Central memory CD4-positive, alpha-beta T cell (primary cell): ENCODE data around the gene FZD4.
"Not testable (repeated sequence)": the region's sequence is repeated elsewhere in the genome, so short reads cannot be mapped to it uniquely, and the experiment has no call there.

ENCODE experiments used
- DNase-seq: peaks from one replicate; pipeline ENCODE4 v3.0.0; 2022
- total RNA-seq, 3 experiments: gene quantifications; one replicate each; lab custom pipeline; 2026; lab: John Stamatoyannopoulos, UW

Gene FZD4
- 0 to 0.16 (median 0.14) reads per million in 3 experiments for total RNA-seq

- peak; percentile 15 for DNase-seq
These were observed at the start of gene FZD4 for GRCh38 chr11:86955361-86956120. Gene FZD4 (minus strand): TSS chr11:86955395. CDS start chr11:86955085, 310 bp downstream.

- DNase-seq, result not testable (repeated sequence)
These were observed 49.1 kb upstream of the FZD4 start for GRCh38 chr11:87004281-87004680.

- no peak for DNase-seq
These were observed 47.7 kb upstream of the FZD4 start for GRCh38 chr11:87002918-87003317.

- no peak for DNase-seq
These were observed 44.9 kb upstream of the FZD4 start for GRCh38 chr11:86999859-87000753.

- DNase-seq, result no peak
These were observed 44.2 kb upstream of the FZD4 start for GRCh38 chr11:86999388-86999787.

- DNase-seq, result no peak
These were observed 41.9 kb upstream of the FZD4 start for GRCh38 chr11:86996953-86997570.

GRCh38 chr11:86993031-86993430 is 37.8 kb upstream of the FZD4 start:
- DNase-seq, result no peak

GRCh38 chr11:86992340-86992739 is 37.1 kb upstream of the FZD4 start:
- DNase-seq, result not testable (repeated sequence)

- no peak for DNase-seq
These were observed 36.1 kb upstream of the FZD4 start for GRCh38 chr11:86991341-86991740.

- no peak for DNase-seq
These were observed 35.3 kb upstream of the FZD4 start for GRCh38 chr11:86990515-86990914.

GRCh38 chr11:86990031-86990430 is 34.8 kb upstream of the FZD4 start:
- DNase-seq, result no peak

GRCh38 chr11:86988351-86988881 is 33.2 kb upstream of the FZD4 start:
- DNase-seq, result no peak

- DNase-seq, result no peak
These were observed 32.5 kb upstream of the FZD4 start for GRCh38 chr11:86987679-86988078.

GRCh38 chr11:86984701-86985100 is 29.5 kb upstream of the FZD4 start:
- DNase-seq, result no peak

GRCh38 chr11:86983021-86983488 is 27.9 kb upstream of the FZD4 start:
- no peak for DNase-seq

- no peak for DNase-seq
These were observed 26.8 kb upstream of the FZD4 start for GRCh38 chr11:86981777-86982540.

GRCh38 chr11:86980086-86980796 is 25.0 kb upstream of the FZD4 start:
- no peak for DNase-seq

- DNase-seq, result peak; percentile 21
These were observed 23.8 kb upstream of the FZD4 start for GRCh38 chr11:86978756-86979608.

- DNase-seq, result no peak
These were observed 23.1 kb upstream of the FZD4 start for GRCh38 chr11:86978247-86978646.

GRCh38 chr11:86977441-86978050 is 22.4 kb upstream of the FZD4 start:
- no peak for DNase-seq
